Lung (tissue), 12 donors: ENCODE results near the gene ADD3. TPM values are rescaled to one million over a fixed set of nuclear protein-coding genes. Genes with fewer than 3 reads are reported as not detected.

ENCODE experiments used
- ATAC-seq: fragments of 200-7000 bp; cut with Tn5 transposase; one replicate; pipeline ENCODE4 v1.9.1; 2020; ENCODE audit warnings: moderate number of reproducible peaks; ENCODE audit not compliant: insufficient read depth, low FRiP score
- DNase-seq, 3 donors: peaks; one replicate each; pipeline ENCODE4 v3.0.0-alpha.2; 2013 to 2017
- H3K27ac ChIP-seq, 2 donors: one replicate each; pipeline ENCODE4 v1.5.1; 2013; ENCODE audit warnings: mild to moderate bottlenecking in 2 of 2, moderate library complexity in 2 of 2, control low read depth in 1 of 2, inconsistent platforms in 1 of 2, low read depth in 1 of 2, low read length in 1 of 2
- H3K27me3 ChIP-seq, 3 donors: one replicate each; pipeline ENCODE4 v1.5.1; 2013; ENCODE audit warnings: low read length in 2 of 3; ENCODE audit not compliant: control insufficient read depth in 3 of 3, insufficient read depth in 3 of 3
- H3K36me3 ChIP-seq, 4 donors: one replicate each; pipeline ENCODE4 v1.5.1; 2013; ENCODE audit warnings: low read length in 4 of 4, mild to moderate bottlenecking in 1 of 4, moderate library complexity in 1 of 4; ENCODE audit not compliant: control insufficient read depth in 4 of 4, insufficient read depth in 4 of 4
- H3K4me1 ChIP-seq, 5 donors: one replicate each; pipeline ENCODE4 v1.5.1; 2013; ENCODE audit warnings: low read length in 5 of 5, mild to moderate bottlenecking in 2 of 5, moderate library complexity in 1 of 5; ENCODE audit not compliant: control insufficient read depth in 5 of 5, insufficient read depth in 5 of 5
- H3K4me3 ChIP-seq: one replicate; pipeline ENCODE4 v1.5.1; 2013; ENCODE audit warnings: mild to moderate bottlenecking, control low read depth, moderate library complexity
- H3K9ac ChIP-seq, 2 donors: one replicate each; pipeline ENCODE4 v1.5.1; 2013; ENCODE audit warnings: low read length in 2 of 2, control low read depth in 1 of 2; ENCODE audit not compliant: insufficient read depth in 1 of 2
- H3K9me3 ChIP-seq, 4 donors: one replicate each; pipeline ENCODE4 v1.5.1; 2013; ENCODE audit warnings: low read length in 3 of 4, mild to moderate bottlenecking in 1 of 4, moderate library complexity in 1 of 4; ENCODE audit not compliant: control insufficient read depth in 4 of 4, insufficient read depth in 3 of 4
- CTCF ChIP-seq: IDR thresholded peaks from 2 replicates; pipeline ENCODE4 v1.5.1; 2012; ENCODE audit warnings: mild to moderate bottlenecking; ENCODE audit errors: control extremely low read depth, extremely low read depth
- WGBS, 2 donors: extraction: QIAGEN DNeasy Blood & Tissue Kit; methylation state at CpG; one replicate each; pipeline ENCODE4 v1.1.7; 2013; 5-methylcytosine and 5-hydroxymethylcytosine counted together
- polyA plus RNA-seq, 2 donors: library from polyadenylated mRNA; stranded (reverse); fragments of 200-250 nt; gene quantifications; one replicate each; pipeline ENCODE4 v1.2.1, GENCODE V29; 2013
- total RNA-seq, 2 donors: library from RNA; depleted of rRNA in 1 of 2; stranded (reverse); fragments of >200 nt in 1 of 2; gene quantifications; one replicate each; pipeline ENCODE4 v1.2.1, GENCODE V29; 2014 to 2021
- donor health status: control.
- donor health status: control.
- donor health status: Bipolar disorder and iron deficiency.
- donor health status: healthy.
- donor health status: DM: yes; HTN: yes; CAD: no.

ADD3 gene
- total and polyA plus RNA-seq, 4 donors, result 22.0 to 289 (median 56.1) TPM

GRCh38 chr10:110068780-110069179, 61.0 kb downstream of the ADD3 start:
- no peak for ATAC-seq
- Histone ChIP-seq H3K36me3 (no peaks in the 10 kb centered on the region), H3K27ac (peak overlapping the region in 1 of 2 donors; percentile 47), H3K9ac (no peak overlapping the region), H3K4me3 (no peak overlapping the region), H3K27me3 (no peaks in the 10 kb centered on the region), H3K4me1 (peaks cover 7 to 25% (median 16%) of the 10 kb centered on the region in 5 donors), H3K9me3 (no peaks in the 10 kb centered on the region)
- WGBS, 2 donors, result 80% methylated on average over 7 of the region's 7 CpGs
- no peak for TF ChIP-seq CTCF
- no peak for DNase-seq

GRCh38 chr10:110069502-110069982, 61.8 kb downstream of the ADD3 start:
- Histone ChIP-seq H3K27ac (peak overlapping the region in 1 of 2 donors; percentile 45), H3K9ac (no peak overlapping the region), H3K27me3 (no peaks in the 10 kb centered on the region), H3K4me1 (peaks cover 9 to 29% (median 19%) of the 10 kb centered on the region in 5 donors), H3K36me3 (no peaks in the 10 kb centered on the region), H3K4me3 (no peak overlapping the region), H3K9me3 (no peaks in the 10 kb centered on the region)
- TF ChIP-seq CTCF, result no peak
- ATAC-seq (no peak), DNase-seq (no peak)
- WGBS, 2 donors, result 17 to 35% methylated on average over 1 of the region's 1 CpG

- H3K4me1 ChIP-seq, result peaks cover 2 to 55% (median 44%) of the 10 kb centered on the region in 5 donors
- no peak overlapping the region for H3K4me3 ChIP-seq
- TF ChIP-seq CTCF, result no peak
- H3K27me3 ChIP-seq, result no peaks in the 10 kb centered on the region
- H3K36me3 ChIP-seq, result no peaks in the 10 kb centered on the region
- ATAC-seq (no peak), DNase-seq (no peak)
- 82 to 89% methylated on average over 2 of the region's 2 CpGs for whole genome bisulfite sequencing, 2 donors
- no peaks in the 10 kb centered on the region for H3K9me3 ChIP-seq
- H3K27ac ChIP-seq, result peak overlapping the region in 1 of 2 donors; percentile 75
- no peak overlapping the region for H3K9ac ChIP-seq
These were observed 66.1 kb downstream of the ADD3 start for GRCh38 chr10:110073896-110074295.

GRCh38 chr10:110074298-110074697, 66.5 kb downstream of the ADD3 start:
- Histone ChIP-seq H3K4me1 (peaks cover 1 to 54% (median 44%) of the 10 kb centered on the region in 5 donors), H3K4me3 (no peak overlapping the region), H3K9ac (no peak overlapping the region), H3K27ac (peak overlapping the region in 1 of 2 donors; percentile 75), H3K36me3 (no peaks in the 10 kb centered on the region), H3K9me3 (no peaks in the 10 kb centered on the region), H3K27me3 (no peaks in the 10 kb centered on the region)
- 51 to 63% methylated on average over 3 of the region's 3 CpGs for WGBS, 2 donors
- no peak for DNase-seq
- TF ChIP-seq CTCF, result no peak
- peak; percentile 29 for ATAC-seq
